Inflammatory macrophage treated with lipopolysaccharide for 4 hours (primary cell): ENCODE measurements around the gene CCT2.
"Not testable (repeated sequence)": the region's sequence is repeated elsewhere in the genome, so short reads cannot be mapped to it uniquely, and the experiment has no call there.

Experiments used
- DNase-seq: peaks from one replicate; pipeline ENCODE4 v3.0.0-alpha.2; 2020

Gene CCT2

DNA sequence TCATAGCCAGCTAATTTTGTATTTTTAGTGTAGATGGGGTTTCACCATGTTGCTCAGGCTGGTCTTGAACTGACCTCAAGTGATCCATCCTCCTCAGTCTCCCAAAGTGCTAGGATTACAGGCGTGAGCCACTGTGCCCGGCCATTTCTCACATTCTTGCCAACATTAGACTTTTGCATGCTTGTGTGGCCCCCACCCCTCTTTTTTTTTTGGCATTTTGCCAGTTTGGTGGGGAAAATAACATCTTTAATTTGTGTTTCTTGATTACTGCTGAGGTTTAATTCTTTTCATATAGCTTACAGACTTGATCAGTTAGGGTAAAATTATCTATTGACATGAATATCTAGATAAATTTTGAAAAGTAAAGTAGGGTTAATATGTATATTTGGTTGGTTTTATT is 3.8 kb downstream of the CCT2 start:
- DNase-seq, result no peak

DNA sequence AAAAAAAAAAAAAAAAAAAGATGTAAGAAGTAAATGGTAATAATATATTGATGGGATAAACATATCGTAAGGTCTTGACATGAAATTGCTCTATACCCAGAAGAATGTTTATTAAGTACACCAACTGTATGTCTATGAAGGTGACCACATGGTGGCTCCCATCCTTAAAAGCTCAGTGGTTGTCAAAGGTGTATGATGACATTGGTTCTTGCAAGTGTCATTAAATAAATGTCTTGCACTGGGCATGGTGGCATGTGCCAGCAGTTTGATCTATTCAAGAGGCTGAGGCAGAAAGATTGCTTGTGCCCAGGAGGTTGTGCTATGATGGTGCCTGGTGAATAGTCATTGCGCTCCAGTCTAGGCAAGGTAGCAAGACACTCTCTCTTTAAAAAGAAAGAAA is 10.4 kb downstream of the CCT2 start:
- no peak for DNase-seq

DNA sequence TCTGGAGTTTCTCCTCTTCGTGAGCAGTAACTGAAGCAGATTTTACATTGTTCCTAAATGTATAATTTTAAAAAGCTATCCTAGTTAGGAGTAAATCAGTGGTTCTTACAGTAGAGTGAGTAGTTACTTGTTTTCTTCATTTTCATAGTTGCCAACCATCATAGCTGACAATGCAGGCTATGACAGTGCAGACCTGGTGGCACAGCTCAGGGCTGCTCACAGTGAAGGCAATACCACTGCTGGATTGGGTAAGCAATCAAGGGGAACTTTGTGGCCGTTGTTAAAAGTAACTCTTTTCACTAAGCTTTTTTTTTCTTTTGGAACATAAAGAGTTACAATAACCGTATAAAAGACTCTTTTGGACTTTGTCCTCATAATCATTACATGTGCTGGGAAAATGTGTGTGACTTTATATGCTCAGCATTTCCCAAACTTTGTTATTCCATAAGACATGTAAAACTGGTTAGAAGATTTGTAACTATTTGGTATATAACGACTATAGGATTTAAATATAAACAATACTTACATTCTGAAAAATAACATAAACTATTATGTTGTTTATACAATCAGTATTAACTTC is 13.0 kb downstream of the CCT2 start:
- DNase-seq, result no peak

DNA sequence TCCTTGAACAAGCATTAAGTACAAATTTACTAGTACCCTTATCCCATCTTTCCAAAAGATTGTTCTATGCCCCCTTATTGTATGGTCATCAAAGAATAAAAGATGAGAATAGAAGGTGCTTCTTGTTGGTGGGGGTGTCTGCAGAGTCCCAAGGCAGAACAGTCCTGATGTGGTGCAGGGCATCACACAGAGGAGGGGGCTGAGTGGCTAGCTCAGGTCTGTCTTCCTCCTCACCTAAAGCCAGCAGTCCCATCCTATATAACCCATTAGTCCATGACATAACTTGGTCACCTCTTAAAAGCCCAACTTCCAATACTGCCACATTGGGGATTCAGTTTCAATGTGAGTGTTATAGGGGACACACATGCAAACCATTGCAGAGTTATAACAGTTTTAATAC is 15.5 kb downstream of the CCT2 start:
- DNase-seq, result no peak

DNA sequence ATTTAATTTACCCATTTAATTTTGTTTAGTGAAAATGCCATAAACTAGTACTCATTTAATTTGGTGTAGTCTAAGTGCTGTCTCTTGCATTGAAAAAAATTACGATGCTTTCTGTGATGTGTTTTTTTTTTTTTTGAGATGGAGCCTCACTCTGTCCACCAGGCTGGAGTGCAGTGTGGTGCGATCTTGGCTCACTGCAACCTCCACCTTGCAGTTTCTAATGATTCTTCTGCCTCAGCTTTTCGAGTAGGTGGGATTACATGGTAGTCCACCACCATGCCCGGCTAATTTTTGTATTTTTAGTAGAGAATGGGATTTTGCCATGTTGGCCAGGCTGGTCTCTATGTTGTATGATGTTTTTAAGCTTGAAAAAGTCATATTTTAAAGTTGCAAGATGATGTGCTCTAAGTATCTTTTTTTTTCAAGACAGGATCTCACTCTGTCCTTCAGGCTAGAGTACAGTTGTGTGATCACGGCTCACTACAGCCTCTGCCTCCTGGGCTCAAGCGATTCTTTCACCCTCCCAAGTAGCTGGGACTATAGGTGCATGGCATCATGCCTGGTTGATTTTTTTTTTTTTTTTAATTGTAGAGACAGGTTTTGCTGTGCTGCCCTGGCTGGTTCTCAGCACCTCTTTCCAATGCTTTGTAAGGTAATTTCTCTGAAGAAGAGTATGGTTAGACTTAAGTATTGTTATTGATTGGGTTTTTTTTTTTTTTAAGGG is 16.9 kb downstream of the CCT2 start:
- DNase-seq, result no peak

DNA sequence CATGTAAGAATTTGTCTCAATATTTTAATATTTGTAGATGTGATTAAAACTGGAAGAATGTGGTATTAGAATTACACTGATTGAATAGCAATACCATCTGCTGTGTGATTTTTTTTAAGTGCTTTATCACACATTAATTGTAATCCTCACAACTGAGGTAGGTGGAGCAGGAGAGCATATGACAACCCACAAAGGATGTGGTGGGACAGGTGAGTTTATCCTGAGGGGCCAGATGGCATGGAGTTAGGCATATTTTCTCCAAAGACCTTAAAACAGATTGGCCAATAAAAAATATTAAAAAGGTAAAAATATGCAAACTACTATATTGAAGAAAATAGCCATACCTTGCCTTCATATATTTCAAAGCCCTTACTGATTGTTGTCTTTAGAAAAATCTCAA is 17.7 kb downstream of the CCT2 start:
- no peak for DNase-seq

DNA sequence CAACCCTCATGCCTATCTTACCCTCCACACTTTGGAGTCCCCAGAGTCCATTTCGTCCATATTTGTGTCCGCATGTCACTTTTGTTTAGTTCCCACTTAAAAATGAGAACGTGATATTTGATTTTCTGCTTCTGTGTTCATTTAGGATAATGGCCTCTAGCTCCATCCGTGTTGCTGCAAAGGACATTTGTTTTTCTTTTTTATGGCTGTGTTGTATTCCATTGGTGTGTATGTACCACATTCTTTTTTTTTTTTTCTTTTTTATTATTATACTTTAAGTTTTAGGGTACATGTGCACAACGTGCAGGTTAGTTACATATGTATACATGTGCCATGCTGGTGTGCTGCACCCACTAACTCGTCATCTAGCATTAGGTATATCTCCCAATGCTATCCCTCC is 18.3 kb downstream of the CCT2 start:
- DNase-seq, result not testable (repeated sequence)

DNA sequence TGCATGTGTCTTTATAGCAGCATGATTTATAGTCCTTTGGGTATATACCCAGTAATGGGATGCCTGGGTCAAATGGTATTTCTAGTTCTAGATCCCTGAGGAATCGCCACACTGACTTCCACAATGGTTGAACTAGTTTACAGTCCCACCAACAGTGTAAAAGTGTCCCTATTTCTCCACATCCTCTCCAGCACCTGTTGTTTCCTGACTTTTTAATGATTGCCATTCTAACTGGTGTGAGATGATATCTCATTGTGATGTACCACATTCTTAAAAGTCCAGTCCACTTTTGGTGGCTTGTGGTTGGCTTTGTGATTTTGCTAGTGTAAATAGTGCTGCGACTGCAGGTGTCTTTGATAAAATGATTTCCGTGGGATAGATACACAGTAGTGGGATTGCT is 19.0 kb downstream of the CCT2 start:
- DNase-seq, result not testable (repeated sequence)

DNA sequence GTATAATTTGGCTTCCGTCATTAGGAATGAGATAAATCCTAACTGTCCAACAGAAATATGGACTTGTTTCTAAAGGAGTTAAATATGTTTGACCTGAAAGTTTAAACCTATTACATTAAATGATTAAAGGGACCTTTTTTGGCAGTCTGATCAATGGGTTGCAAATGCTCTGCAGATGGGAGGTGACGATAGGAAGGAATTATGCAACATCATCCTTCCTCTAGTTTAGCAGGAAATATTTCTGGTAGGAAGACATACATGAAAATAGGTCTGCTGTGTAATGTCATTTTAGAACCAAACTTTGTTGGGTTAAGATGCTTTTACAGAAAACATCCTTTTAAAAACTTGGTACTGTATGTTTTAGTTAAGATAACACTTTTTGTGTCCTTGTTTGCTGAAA is 22.9 kb downstream of the CCT2 start:
- peak; percentile 5 for DNase-seq

DNA sequence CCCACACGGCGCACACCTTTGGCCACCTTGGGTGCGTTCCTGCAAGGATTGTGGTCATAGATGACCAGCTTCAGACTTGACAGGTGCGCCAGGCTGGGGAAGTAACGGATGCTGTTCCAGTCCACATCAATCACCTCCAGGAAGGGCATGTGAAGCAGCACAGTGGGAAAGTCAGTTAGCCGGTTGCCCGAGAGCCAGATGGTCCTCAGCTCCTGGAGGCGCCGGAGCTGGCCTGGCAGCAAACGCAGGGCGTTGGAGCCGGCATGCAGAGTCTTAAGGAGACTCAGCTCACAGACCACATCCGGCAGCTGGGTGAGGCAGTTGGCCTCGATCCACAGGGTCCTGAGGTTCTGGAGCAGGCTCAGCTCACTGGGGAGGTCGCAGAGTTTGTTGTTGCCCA is 24.9 kb downstream of the CCT2 start:
- DNase-seq, result no peak

DNA sequence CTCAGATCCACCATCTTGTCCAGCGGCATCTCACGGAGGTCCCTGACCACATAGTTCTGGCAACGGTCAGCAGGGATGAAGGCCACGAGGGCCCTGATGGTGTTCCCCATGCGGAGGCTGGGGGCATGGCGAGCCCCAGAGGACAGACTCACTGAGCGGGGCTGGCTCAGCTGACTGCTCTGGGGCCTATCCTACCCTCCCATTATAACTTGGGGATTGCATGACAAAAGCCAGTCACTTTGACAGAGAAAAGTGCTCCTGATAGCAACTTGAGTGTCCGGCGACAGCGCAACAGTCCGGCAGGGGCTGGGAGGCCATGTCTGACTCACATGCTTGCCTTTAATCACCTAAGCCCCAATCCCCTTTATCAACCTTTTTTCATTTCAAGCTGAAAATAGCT is 25.5 kb downstream of the CCT2 start, which contains the start of gene LRRC10:
LRRC10 (minus strand) TSS at position 179 of the 400 bp plus-strand sequence; CDS start at position 110, 69 bp downstream.
- no peak for DNase-seq

DNA sequence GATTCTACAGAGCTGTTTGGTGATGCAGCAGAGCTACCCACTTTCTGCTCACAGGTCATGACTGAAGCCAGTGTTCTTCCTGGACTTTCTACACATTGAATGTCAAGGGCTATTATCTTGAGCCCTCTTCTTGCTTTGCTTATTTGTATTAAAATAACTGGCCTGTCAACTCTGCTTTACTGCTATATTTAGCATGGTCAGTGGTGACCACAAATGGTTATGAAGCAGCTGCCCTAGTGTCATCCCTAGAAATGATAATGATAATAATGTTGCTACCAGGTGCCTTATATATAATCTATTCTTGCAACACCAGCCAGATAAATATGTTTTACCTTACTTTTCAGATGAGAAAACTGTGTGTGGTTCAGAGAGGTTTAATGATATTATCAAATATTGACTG is 28.1 kb downstream of the CCT2 start:
- DNase-seq, result no peak

DNA sequence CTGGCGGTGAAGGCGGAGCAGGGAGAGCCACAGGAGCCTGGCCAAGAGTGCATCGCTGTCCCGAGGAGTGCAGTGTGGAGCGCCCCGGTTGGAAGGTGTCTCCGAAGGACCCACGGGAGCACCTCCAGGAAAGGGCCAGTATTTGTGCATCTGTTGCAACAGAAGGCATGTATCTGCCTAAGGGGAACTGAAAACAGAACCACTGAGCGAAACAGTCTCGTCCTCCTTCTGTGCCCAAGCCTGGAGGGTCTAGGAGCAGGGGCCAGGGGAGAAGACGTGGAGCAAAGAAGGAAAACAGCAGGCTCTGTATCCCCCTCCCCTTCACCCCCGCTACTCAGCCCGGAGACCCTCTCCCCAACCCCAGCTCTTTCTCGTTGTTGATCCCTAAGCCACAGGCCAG is 30.8 kb downstream of the CCT2 start:
- peak; percentile 5 for DNase-seq

DNA sequence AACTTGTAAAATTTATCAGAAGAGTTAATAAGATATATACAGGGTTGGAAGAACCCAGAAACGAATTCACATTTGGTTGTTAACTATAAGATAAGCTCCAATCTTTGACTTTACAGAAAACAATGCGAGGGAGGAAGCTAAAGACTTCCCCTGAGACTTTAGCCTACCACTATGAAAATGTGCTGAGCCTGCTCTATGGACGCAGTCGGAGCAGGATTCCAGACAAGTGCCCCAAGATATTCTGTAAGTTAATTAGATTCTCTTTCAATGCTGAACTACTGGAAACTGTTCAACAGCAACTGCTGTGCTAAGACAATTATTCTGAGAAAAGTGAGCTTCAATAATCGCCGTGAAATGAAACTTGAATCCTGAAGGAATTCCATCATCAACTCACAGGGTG is 33.8 kb downstream of the CCT2 start:
- no peak for DNase-seq

DNA sequence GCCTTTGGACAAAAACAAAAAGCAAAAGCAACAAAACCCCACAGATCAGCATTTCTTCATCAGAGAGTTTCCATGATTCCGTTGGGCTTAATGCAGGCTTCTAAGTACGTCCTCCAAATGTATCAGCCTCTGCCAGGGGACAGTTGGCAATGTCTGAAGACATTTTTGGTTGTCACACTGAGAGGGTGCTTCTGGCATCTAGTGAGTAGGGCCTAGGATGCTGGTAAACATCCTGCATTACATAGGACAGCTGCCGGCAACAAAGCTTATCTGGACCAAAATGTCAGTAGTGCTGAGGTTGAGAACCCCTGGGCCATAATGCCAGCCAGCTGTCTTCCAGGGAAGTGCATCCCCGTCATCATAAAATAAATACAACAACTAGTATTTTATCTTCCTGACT is 34.8 kb downstream of the CCT2 start:
- DNase-seq, result no peak

DNA sequence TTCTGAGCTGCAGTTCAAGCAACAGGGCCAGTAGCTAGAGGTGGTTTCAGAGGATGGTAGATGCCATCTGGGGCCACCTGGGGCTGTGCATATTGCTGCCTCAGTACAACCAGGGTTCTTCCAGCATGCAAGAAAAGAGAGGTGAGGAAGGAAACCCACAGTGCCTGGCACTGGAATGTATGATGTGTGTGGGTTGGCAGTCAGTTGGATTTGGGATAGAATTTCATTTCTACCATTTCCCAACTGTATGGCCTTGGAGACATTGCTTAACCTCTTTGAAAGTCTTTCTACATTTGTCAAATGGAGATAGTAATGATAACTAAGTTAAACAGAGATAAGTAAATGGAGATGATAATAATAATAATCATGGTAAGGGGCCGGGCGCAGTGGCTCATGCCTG is 35.7 kb downstream of the CCT2 start:
- DNase-seq, result no peak

DNA sequence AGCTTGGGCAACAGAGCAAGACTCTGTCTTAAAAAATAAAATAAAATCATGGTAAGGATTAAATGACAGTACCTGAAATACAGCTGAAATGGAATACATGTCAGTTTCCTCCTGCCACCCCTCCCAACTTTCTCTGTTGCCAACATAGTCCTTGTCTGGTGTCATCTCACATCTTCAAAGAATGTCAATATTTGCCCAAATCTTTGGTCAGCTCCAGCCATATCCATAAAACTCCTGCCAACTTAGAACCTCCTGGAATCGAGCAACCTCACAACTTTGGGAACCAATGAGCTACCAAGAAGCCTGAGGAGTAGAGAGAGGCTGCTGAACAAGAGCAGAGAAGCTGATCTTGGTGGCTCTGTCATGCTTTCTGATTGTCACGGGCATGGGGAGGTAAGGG is 36.3 kb downstream of the CCT2 start:
- no peak for DNase-seq

DNA sequence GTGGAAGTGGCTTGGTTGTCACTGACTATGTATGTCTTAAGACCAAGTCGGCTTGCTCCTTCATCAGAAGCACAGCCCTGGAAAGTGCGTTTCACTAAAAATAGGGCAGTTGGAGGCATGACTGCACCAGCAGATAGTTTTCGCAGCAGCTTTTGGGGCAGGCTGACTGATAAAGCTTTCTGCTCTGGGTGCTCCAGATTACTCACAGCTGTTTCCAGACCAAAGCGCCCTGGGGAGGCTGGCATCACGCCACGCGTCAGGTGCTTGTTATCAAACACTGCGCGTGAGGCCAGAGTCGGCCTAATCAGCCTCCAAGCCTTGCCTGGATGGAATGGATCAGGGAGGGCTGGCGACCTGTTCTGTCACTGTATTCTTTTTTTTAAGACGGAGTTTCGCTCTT is 38.7 kb downstream of the CCT2 start:
- no peak for DNase-seq

DNA sequence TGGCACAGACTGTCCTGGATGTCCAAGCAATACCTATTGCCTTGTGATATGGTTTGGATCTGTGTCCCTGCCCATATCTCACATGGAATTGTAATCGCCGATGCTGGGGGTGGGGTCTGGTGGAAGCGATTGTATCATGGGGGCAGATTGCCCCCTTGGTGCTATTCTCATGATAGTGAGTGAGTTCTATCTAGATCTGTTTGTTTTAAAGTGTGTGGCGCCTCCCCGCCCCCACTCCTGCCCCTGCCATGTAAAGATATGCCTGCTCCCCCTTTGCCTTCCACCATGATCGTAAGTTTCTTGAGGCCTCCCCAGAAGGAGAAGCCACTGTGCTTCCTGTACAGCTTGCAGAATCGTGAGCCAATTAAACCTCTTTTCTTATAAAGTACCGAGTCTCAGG is 42.2 kb downstream of the CCT2 start:
- DNase-seq, result no peak

DNA sequence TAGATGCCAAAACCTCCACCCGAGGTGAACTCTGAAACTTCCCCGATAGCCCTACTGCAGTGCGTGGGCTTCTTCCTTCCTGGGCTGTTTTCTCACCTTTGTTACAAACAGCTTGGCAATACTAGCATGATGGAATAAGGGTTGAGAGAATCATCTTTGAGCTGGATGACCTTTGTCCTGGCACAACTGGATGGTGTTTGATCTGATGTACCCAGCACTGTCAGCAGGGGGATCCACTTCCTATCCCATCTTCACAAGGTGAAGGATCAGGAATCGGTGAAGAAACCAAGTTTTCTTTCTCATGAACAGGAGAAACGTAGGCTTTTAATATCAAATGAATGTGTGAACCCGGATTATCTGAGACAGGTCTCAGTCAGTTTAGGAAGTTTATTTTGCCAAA is 44.9 kb downstream of the CCT2 start:
- no peak for DNase-seq

DNA sequence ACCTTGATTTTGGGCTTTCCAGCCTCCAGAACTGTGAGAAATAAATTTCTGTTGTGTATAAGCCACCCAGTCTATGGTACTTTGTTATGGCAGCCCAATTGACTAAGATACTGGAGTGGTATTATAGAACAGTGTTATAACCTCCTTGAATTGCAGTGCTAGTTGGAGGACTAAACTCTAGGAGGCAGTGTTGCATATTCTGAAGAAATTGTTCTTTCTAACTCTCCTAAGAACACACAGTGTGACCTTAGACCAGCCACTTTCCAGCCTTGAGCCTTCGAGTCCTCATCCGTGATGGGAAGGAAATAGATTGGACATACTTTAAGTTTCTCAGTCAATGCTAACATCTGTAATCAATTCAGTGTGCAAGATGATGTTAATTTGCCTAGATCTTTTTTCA is 47.8 kb downstream of the CCT2 start:
- DNase-seq, result no peak

DNA sequence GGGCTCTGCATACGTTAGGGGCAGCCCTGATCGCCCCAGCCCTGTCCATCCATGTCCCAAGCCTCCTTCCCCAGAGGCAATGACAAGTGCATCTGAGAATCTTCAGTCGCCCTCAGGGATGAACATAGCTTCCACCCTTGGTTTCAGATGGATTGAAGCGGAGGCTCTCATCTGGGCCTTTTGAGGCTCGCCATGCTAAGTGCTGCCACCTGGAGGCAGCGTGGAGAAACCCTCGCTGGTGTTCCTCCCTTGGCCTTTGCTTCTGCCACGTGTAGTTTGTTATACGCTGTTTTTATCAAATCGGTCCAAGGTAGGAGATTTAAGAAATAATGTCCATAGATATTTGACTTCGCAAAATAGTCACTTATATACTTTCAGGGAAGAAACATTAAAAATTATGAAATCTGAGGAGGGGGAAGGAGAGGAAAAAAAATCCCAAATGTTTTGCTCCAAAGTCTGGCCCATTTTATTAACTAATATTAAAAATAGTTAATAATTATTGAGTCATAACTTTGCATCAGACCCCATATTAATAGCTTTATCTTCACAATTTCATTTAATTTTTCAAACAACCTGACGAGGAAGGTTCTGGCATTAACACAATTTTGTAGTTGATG is 54.2 kb downstream of the CCT2 start:
- DNase-seq, result peak; percentile 63

DNA sequence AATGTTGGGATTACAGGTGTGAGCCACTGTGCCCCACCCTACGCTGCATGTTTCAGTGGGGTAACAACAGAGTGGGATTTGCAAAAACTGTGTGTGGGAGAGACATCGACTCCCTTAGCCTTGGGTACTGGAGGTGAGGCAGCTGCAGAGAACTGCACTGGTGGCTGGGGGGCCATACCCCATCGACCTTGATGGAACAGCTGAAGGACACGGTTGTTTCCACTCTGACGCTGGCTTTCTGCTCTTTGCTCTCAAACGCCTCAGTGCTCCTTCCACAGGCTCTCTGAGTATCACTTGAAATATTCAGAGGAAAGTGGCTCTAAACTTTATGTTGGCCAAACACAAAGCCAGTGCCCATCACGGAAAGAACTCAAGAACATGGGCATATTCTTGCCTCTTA is 56.3 kb downstream of the CCT2 start:
- DNase-seq, result no peak

DNA sequence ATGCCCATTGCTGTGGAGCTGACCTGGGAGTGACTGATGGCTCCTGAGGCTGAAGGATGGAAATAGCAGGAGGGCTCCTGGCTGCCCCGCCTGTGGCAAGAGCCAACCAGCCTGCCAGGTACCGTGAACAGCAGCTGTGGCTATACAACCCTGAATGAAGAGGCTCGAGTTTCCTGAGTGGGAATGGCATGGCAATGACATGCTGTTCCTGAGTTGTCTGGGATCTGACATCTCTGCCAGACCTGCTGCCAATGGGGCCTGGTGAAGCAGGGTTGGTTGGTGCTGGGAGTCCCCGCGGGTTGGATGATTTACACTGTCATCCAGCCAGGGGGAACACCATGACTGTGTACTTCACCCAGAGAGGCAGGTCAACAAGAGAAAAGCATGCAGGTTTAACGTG is 57.3 kb downstream of the CCT2 start:
- DNase-seq, result no peak

DNA sequence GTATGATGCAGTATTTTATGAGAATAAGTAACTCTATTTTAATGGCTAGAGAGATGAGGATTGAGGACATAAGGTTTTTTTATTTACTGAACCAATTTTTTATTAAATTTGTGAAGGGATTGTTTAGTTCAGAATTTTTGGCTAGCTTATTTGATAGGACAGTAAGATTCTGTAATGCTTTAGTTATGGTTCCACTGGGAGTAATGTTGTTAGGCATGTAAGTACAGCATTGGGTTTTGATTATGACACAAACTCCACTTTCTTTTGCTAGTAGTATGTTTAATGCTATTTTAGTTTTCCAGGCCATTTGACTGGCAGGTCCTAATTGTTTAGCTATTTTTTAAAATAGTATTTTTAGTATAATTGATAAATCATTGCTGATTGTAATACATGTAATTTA is 59.3 kb downstream of the CCT2 start:
- no peak for DNase-seq
